Body of pancreas (tissue), 4 donors: ENCODE results near the gene PRKG1. TPM values are rescaled to one million over a fixed set of nuclear protein-coding genes. Genes with fewer than 3 reads are reported as not detected.

Experiments used
- ATAC-seq: fragments of 150-250 bp; one replicate; pipeline ENCODE4 v1.9.1; 2016
- DNase-seq, 4 donors: peaks; one replicate each; pipeline ENCODE4 v3.0.0-alpha.2; 2019
- H3K27ac ChIP-seq, 4 donors: fragments of 200-600 bp; sonication (generic); 1 replicate in 3 of 4; 2 replicates in 1 of 4; pipeline versions ENCODE4 v1.5.1 to v1.6.1; 2016 to 2019; ENCODE audit warnings: mild to moderate bottlenecking in 1 of 4, mixed read lengths in 1 of 4, moderate library complexity in 1 of 4
- H3K27me3 ChIP-seq, 2 donors: fragments of 200-600 bp; sonication (generic); one replicate each; pipeline ENCODE4 v1.6.0; 2016; ENCODE audit warnings: mild to moderate bottlenecking in 1 of 2
- H3K36me3 ChIP-seq, 2 donors: fragments of 200-600 bp; sonication (generic); replicated peaks in 1 of 2; 2 replicates each; pipeline ENCODE4 v1.5.1; 2016; ENCODE audit warnings: low read depth in 2 of 2; ENCODE audit not compliant: insufficient read depth in 1 of 2
- H3K4me1 ChIP-seq: fragments of 200-600 bp; sonication (generic); one replicate; pipeline ENCODE4 v1.6.0; 2016
- H3K4me3 ChIP-seq, 2 donors: fragments of 200-600 bp; sonication (generic); 1 replicate in 1 of 2; 2 replicates in 1 of 2; pipeline ENCODE4 v1.5.1; 2016 to 2019
- H3K9me3 ChIP-seq, 3 donors: fragments of 200-600 bp; sonication (generic); 1 replicate in 2 of 3; 2 replicates in 1 of 3; pipeline ENCODE4 v1.5.1; 2016
- POLR2A ChIP-seq, 3 donors: fragments of 450-650 bp; IDR thresholded peaks; one replicate each; pipeline ENCODE4 v1.6.1; 2016; ENCODE audit warnings: antibody characterized with exemption in 3 of 3, mild to moderate bottlenecking in 2 of 3
- WGBS, 2 donors: methylation state at CpG; one replicate each; pipeline ENCODE4 v1.1.5; 2017; 5-methylcytosine and 5-hydroxymethylcytosine counted together
- intact Hi-C: fragments of 100-400 bp; cut with DNase I; formaldehyde crosslinking; loops from one replicate; pipeline ENCODE4 v1.15.1; 2023
- total RNA-seq, 2 donors: library from RNA; depleted of rRNA; stranded (reverse); fragments of >200 nt; gene quantifications; one replicate each; pipeline ENCODE4 v1.1.0, GENCODE V29; 2016
- TF ChIP-seq, protein P1 (sequence below), 7 experiments: fragments of 450-650 bp in 4 of 7; fragments of 200-600 bp in 3 of 7; sonication (generic) in 3 of 7; IDR thresholded peaks; one replicate each; pipeline ENCODE4 v1.5.1; 2016 to 2019; ENCODE audit warnings: antibody characterized with exemption in 7 of 7

PRKG1 gene
- total RNA-seq, 2 donors from 2014 or later = 14.2 to 18.9 TPM

DNA sequence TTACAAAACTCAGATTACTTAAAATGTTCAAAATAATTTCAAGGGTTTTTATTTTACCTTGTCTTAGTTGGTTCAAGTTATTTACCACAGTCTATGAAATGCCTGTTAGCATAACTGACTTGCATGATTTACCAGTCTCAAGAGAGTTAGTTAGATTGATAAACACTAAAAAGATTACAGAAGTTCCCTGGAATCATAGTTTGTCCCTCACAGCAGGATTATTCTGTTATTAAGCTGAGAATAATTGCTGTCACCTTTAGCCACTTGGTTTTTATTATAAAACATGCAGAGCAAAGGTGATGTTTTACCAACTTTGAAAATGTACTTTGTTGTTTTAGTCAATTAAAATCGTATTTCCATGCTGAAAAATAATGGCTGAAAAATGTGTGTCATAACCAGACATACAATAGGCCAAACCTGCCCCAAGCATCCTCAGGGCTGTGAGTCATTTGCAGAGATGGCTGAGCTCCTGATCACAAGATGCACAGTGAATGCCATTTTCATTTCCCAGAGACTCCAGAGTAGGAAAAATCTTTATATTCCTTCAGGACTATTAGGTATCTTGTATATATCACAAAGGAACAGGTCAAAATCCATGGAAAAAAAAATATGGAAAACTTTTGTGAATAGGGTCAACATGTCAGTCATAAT lies 1152.0 kb downstream of the PRKG1 start:
- TF ChIP-seq, protein P1, sequence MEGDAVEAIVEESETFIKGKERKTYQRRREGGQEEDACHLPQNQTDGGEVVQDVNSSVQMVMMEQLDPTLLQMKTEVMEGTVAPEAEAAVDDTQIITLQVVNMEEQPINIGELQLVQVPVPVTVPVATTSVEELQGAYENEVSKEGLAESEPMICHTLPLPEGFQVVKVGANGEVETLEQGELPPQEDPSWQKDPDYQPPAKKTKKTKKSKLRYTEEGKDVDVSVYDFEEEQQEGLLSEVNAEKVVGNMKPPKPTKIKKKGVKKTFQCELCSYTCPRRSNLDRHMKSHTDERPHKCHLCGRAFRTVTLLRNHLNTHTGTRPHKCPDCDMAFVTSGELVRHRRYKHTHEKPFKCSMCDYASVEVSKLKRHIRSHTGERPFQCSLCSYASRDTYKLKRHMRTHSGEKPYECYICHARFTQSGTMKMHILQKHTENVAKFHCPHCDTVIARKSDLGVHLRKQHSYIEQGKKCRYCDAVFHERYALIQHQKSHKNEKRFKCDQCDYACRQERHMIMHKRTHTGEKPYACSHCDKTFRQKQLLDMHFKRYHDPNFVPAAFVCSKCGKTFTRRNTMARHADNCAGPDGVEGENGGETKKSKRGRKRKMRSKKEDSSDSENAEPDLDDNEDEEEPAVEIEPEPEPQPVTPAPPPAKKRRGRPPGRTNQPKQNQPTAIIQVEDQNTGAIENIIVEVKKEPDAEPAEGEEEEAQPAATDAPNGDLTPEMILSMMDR (IDR thresholded peaks at IDR 0.05) = no peak
- TF ChIP-seq POLR2A (IDR thresholded peaks at IDR 0.05) = no peak
- Histone ChIP-seq H3K4me3 (no peak overlapping the region), H3K27ac (no peak overlapping the region), H3K4me1 (no peaks in the 10 kb centered on the region), H3K27me3 (no peaks in the 10 kb centered on the region), H3K9me3 (no peaks in the 10 kb centered on the region), H3K36me3 (no peaks in the 10 kb centered on the region)
- ATAC-seq = no peak
- no peak for DNase-seq
- WGBS, 2 donors = 29 to 36% methylated on average over 1 of the region's 1 CpG
- intact Hi-C loops = no loop called here

- Histone ChIP-seq H3K9me3 (no peaks in the 10 kb centered on the region), H3K4me3 (no peak overlapping the region), H3K4me1 (peaks cover 5% of the 10 kb centered on the region), H3K27me3 (no peaks in the 10 kb centered on the region), H3K27ac (no peak overlapping the region), H3K36me3 (no peaks in the 10 kb centered on the region)
- no peak for DNase-seq
- WGBS, 2 donors = 57 to 58% methylated on average over 2 of the region's 2 CpGs
- no peak for ATAC-seq
- TF ChIP-seq, protein P1 (IDR thresholded peaks at IDR 0.05) = no peak
- TF ChIP-seq POLR2A (IDR thresholded peaks at IDR 0.05) = no peak
- intact Hi-C loops = no loop called here
These were observed 1154.3 kb downstream of the PRKG1 start for GRCh38 chr10:52228556-52228955.

GRCh38 chr10:52229291-52229931 lies 1155.1 kb downstream of the PRKG1 start:
- Histone ChIP-seq H3K4me3 (no peak overlapping the region), H3K27ac (no peak overlapping the region), H3K27me3 (no peaks in the 10 kb centered on the region), H3K9me3 (no peaks in the 10 kb centered on the region), H3K36me3 (no peaks in the 10 kb centered on the region), H3K4me1 (peaks cover 5% of the 10 kb centered on the region)
- TF ChIP-seq POLR2A (IDR thresholded peaks at IDR 0.05) = no peak
- TF ChIP-seq, protein P1 (IDR thresholded peaks at IDR 0.05) = no peak
- intact Hi-C loops = no loop called here
- no peak for DNase-seq
- 92% methylated on average over 2 of the region's 2 CpGs for WGBS, 2 donors
- no peak for ATAC-seq

- no peaks in the 10 kb centered on the region for H3K27me3 ChIP-seq
- intact Hi-C loops = no loop called here
- TF ChIP-seq, protein P1 (IDR thresholded peaks at IDR 0.05) = no peak
- peak in 2 of 3 donors; percentile 4 to 44 for TF ChIP-seq POLR2A (IDR thresholded peaks at IDR 0.05)
- H3K27ac ChIP-seq = peak overlapping the region in 3 of 4 donors; percentile 48 to 74 (median 66)
- DNase-seq (peak in 3 of 4 donors; percentile 15 to 35 (median 20)), ATAC-seq (peak; percentile 86)
- H3K4me3 ChIP-seq = no peak overlapping the region
- peaks cover 5% of the 10 kb centered on the region for H3K4me1 ChIP-seq
- WGBS, 2 donors = 22 to 29% methylated on average over 4 of the region's 4 CpGs
- no peaks in the 10 kb centered on the region for H3K36me3 ChIP-seq
- H3K9me3 ChIP-seq = no peaks in the 10 kb centered on the region
These were observed 1158.5 kb downstream of the PRKG1 start for GRCh38 chr10:52232561-52233350.
